ENCODE measurements around the gene KRT82.
"Not testable (repeated sequence)": the region's sequence is repeated elsewhere in the genome, so short reads cannot be mapped to it uniquely, and the experiment has no call there.

Gene KRT82

DNA sequence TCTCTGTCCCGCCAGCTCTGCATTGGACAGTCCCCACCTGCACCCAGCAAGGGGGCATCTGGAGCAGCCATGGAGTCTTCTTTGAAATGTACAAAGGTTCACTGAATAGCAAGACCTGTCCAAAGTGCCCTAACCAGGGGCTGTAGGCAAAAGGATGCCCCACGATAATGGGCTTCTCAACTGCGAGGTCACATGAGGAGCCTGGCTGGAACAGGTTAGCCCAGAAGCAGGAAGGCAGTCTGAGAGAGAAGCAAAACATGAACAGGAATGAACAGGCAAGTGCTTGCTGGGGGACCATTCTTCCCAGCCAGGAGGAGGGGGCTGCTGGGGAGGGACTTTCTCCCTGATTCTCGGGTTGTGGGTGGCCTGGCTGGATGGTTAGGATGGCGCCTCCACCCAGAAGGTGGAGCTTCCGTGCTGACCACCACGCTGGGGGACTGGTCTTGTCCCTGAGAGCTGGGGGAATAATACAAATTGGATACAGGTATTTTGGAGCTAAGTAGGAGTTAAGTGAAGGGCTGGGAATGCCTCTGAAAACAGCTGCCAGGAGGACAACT, 46.0 kb downstream of the KRT82 start:
- no peak for DNase-seq (ENCODE audit: low spot score)

GRCh38 chr12:52359621-52360061, 46.5 kb downstream of the KRT82 start:
- no peak for DNase-seq (ENCODE audit: low spot score)

GRCh38 chr12:52358575-52359350, 47.4 kb downstream of the KRT82 start:
- DNase-seq (ENCODE audit: low spot score) = peak; percentile 86

- DNase-seq (ENCODE audit: low spot score) = no peak
These were observed 49.2 kb downstream of the KRT82 start for GRCh38 chr12:52356762-52357580.

- no peak for DNase-seq (ENCODE audit: low spot score)
These were observed 49.9 kb downstream of the KRT82 start for GRCh38 chr12:52356031-52356761.

- DNase-seq (ENCODE audit: low spot score) = no peak
These were observed 51.0 kb downstream of the KRT82 start for GRCh38 chr12:52355176-52355575.

- no peak for DNase-seq (ENCODE audit: low spot score)
These were observed 51.9 kb downstream of the KRT82 start for GRCh38 chr12:52354200-52354599.

- no peak for DNase-seq (ENCODE audit: low spot score)
These were observed 52.4 kb downstream of the KRT82 start for GRCh38 chr12:52353766-52354165.

DNA sequence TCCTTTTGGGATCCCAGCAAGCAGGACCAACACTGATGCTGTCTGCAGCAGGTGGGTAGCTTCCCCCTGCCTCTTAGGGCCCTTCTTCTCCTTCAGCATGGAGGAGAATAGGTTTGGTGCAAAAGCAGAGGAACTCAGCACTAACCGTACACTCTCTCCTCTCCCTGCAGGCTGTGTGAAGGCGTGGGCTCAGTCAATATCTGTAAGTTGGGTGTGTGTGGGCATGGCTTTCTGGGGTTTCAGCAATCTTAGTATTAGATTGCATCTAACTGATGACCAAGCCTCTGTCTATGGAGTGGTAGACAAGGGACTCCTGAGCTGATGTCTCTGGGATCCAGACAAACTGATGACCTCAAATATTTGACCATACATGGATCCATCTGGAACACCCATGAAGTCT, 53.2 kb downstream of the KRT82 start:
- DNase-seq (ENCODE audit: low spot score) = no peak

- no peak for DNase-seq (ENCODE audit: low spot score)
These were observed 54.7 kb downstream of the KRT82 start for GRCh38 chr12:52351196-52352059.

DNA sequence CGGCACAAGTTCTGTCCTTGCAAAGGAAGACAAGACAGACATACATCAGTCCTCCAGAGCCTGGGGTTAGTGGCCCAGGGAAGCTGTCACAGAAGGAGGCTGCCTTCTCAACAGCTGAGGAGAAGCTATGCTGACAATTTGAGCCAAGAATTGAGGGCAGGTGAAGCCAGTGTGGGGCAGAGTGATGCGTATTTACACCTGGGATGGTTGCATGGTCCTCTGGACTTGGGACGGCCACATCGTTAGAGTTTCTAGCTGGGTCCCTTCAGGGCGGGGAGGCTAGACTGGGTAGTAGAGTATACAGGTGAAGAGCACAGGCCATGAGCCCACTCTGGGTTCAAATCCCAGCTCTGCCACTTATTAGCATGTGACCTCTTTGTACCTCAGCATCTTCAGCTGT, 55.3 kb downstream of the KRT82 start:
- DNase-seq (ENCODE audit: low spot score) = no peak

DNA sequence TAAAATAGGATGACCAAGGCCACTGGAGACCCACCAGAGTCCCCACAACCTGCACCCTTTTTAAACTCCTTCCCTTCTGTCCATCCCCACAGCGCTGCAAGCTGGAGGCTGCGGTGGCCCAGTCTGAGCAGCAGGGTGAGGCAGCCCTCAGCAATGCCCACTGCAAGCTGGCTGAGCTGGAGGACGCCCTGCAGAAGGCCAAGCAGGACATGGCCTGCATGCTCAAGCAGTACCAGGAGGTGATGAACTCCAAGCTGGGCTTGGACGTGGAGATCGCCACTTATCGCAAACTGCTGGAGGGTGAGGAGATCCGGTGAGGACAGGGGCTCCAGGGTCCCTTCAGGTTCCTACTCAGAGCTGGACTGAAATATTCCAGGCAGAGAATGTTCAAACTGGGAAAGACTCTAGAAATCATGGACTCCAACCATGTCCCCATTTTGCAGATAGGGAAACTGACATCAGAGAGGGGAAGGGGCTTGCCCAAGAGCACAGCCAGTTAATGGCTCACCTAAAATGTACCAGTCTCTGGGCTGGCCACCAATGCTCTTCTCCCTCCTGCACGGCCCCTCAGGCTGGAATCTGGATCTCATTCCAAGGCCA, 56.0 kb downstream of the KRT82 start:
- no peak for DNase-seq (ENCODE audit: low spot score)

- DNase-seq (ENCODE audit: low spot score) = no peak
These were observed 56.9 kb downstream of the KRT82 start for GRCh38 chr12:52349196-52349595.

- no peak for DNase-seq (ENCODE audit: low spot score)
These were observed 58.3 kb downstream of the KRT82 start for GRCh38 chr12:52347551-52348510.

GRCh38 chr12:52347016-52347415, 59.1 kb downstream of the KRT82 start:
- DNase-seq (ENCODE audit: low spot score) = no peak

DNA sequence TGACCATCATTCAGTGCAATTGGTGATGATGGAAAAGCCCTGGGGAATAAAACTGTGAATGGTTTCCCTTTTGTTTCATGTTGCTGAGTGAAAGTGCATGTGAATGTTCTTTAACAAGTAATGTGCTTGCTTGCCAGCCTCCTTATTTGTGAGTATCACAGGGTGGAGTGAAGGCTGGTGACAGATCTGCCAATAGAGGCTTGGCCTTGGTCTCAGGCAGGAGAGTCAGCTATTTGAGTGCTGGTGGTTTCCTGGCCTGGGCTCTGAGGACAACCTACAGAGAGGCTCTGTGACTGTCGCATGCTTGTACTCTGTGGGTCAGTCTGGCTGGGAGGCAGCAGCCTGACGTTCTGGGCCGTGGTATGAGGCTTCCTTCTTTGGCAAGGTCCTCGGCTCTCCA, 59.5 kb downstream of the KRT82 start:
- DNase-seq (ENCODE audit: low spot score) = no peak

DNA sequence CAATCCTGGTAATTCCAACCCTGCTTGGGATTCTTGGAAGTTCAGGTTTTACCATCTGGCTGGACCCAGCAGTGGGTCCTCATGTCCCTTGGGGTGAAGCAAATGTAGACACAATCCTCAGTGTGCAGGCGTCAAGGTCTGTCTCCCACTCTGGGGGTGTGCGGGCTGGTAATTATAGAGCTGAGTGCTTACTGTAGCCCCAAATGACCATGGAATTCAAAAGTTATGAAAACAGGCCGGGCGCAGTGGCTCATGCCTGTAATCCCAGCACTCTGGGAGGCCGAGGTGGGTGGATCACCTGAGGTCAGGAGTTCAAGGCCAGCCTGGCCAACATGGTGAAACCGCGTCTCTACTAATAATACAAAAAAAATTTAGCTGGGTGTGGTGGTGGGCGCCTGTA, 61.1 kb downstream of the KRT82 start:
- not testable (repeated sequence) for DNase-seq (ENCODE audit: low spot score)

DNA sequence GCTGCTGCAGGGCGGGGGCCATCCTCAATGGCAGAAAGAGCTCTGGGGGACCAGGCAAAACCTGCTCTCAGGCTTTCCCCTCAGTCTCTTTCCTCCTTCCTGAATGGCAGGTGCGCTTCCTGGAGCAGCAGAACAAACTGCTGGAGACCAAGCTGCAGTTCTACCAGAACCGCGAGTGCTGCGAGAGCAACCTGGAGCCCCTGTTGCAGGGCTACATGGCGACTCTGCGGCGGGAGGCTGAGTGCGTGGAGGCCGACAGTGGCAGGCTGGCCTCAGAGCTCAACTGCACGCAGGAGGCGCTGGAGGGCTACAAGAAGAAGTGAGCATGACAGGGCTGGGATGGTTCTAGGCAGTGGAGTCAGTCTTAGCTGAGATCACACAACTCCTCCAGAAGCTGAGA, 62.0 kb downstream of the KRT82 start:
- DNase-seq (ENCODE audit: low spot score) = no peak
